Activated CD4-positive, alpha-beta memory T cell treated with anti-CD3 and anti-CD28 coated beads, Interleukin-2, amount 10 ng/mL, durations not matched to agents 7 days and 5 days (primary cell): Measurements from ENCODE around the gene C6orf15. TPM values are rescaled to one million over a fixed set of nuclear protein-coding genes. Genes with fewer than 3 reads are reported as not detected.

Experiments
- CTCF ChIA-PET: fragments of 350-600 bp; sonication (Branson Sonifier 250); formaldehyde crosslinking; loops from one replicate; lab custom pipeline; 2021; ENCODE audit warnings: antibody characterized with exemption, inconsistent platforms; lab: Charles Lee
- POLR2A ChIA-PET: fragments of 350-600 bp; sonication (Branson Sonifier 250); formaldehyde crosslinking; loops from one replicate; lab custom pipeline; 2021; ENCODE audit warnings: antibody characterized with exemption; lab: Charles Lee
- DNase-seq: peaks from one replicate; pipeline ENCODE4 v3.0.0-alpha.2; 2020
- H3K27ac Mint-ChIP-seq: one replicate; pipeline ENCODE4 v1.8.0; 2021; ENCODE audit warnings: mild to moderate bottlenecking, mixed read lengths
- H3K27me3 Mint-ChIP-seq: one replicate; pipeline ENCODE4 v1.8.0; 2021; ENCODE audit warnings: mixed read lengths
- H3K36me3 Mint-ChIP-seq: one replicate; pipeline ENCODE4 v1.8.0; 2021; ENCODE audit warnings: low read depth, mixed read lengths
- H3K4me1 Mint-ChIP-seq: one replicate; pipeline ENCODE4 v1.8.0; 2021; ENCODE audit warnings: mixed read lengths
- H3K4me3 Mint-ChIP-seq: one replicate; pipeline ENCODE4 v1.8.0; 2021; ENCODE audit warnings: mild to moderate bottlenecking, mixed read lengths
- H3K9me3 Mint-ChIP-seq: one replicate; pipeline ENCODE4 v1.8.0; 2021; ENCODE audit warnings: mixed read lengths
- total RNA-seq, 2 experiments: library from RNA; stranded (reverse); gene quantifications; one replicate each; pipeline ENCODE4 v1.2.3, GENCODE V29; 2021

The C6orf15 gene
- total RNA-seq, 2 experiments from 2014 or later = not detected

- H3K9me3 Mint-ChIP-seq = no peaks in the 10 kb centered on the region
- DNase-seq = no peak
- no peaks in the 10 kb centered on the region for H3K27me3 Mint-ChIP-seq
- no peak overlapping the region for H3K4me3 Mint-ChIP-seq
- CTCF ChIA-PET = no interaction called here
- no peak overlapping the region for H3K27ac Mint-ChIP-seq
- peaks cover 9% of the 10 kb centered on the region for H3K36me3 Mint-ChIP-seq
- POLR2A ChIA-PET = interaction anchor here (0.5 to 1.2 kb wide), 4 partner anchors 14 to 54 kb away, joined by 3 to 4 read pairs (median 3); partner anchors contain the start of gene TCF19
- peaks cover 5% of the 10 kb centered on the region for H3K4me1 Mint-ChIP-seq
Measured at GRCh38 chr6:31144970-31145340, 32.6 kb upstream of the C6orf15 start.

- no peak overlapping the region for H3K4me3 Mint-ChIP-seq
- H3K4me1 Mint-ChIP-seq = peaks cover 5% of the 10 kb centered on the region
- POLR2A ChIA-PET = interaction anchor here (0.5 to 1.2 kb wide), 4 partner anchors 14 to 55 kb away, joined by 3 to 4 read pairs (median 3); partner anchors contain the start of gene TCF19
- DNase-seq = no peak
- no peaks in the 10 kb centered on the region for H3K27me3 Mint-ChIP-seq
- no peaks in the 10 kb centered on the region for H3K9me3 Mint-ChIP-seq
- CTCF ChIA-PET = no interaction called here
- peaks cover 6% of the 10 kb centered on the region for H3K36me3 Mint-ChIP-seq
- H3K27ac Mint-ChIP-seq = no peak overlapping the region
Measured at GRCh38 chr6:31144296-31144969, 32.1 kb upstream of the C6orf15 start.

- DNase-seq = no peak
- peaks cover 3% of the 10 kb centered on the region for H3K4me1 Mint-ChIP-seq
- H3K27me3 Mint-ChIP-seq = no peaks in the 10 kb centered on the region
- no peak overlapping the region for H3K4me3 Mint-ChIP-seq
- peaks cover 6% of the 10 kb centered on the region for H3K36me3 Mint-ChIP-seq
- POLR2A ChIA-PET = interaction anchor here (0.5 to 1.2 kb wide), 2 partner anchors 16 to 24 kb away, joined by 3 to 4 read pairs; no protein-coding TSS in a partner anchor
- CTCF ChIA-PET = no interaction called here
- no peak overlapping the region for H3K27ac Mint-ChIP-seq
- no peaks in the 10 kb centered on the region for H3K9me3 Mint-ChIP-seq
Measured at GRCh38 chr6:31143148-31143547, 30.8 kb upstream of the C6orf15 start.

- H3K27ac Mint-ChIP-seq = no peak overlapping the region
- H3K36me3 Mint-ChIP-seq = peaks cover 6% of the 10 kb centered on the region
- no peaks in the 10 kb centered on the region for H3K9me3 Mint-ChIP-seq
- DNase-seq = no peak
- no peak overlapping the region for H3K4me3 Mint-ChIP-seq
- ChIA-PET CTCF (no interaction called here), POLR2A (interaction anchor here (1.2 kb wide), 1 partner anchor 17 kb away, joined by 3 read pairs; no protein-coding TSS in a partner anchor)
- no peaks in the 10 kb centered on the region for H3K27me3 Mint-ChIP-seq
- peaks cover 6% of the 10 kb centered on the region for H3K4me1 Mint-ChIP-seq
Measured at GRCh38 chr6:31142361-31142761, 30.0 kb upstream of the C6orf15 start.

GRCh38 chr6:31140643-31141042 is 28.3 kb upstream of the C6orf15 start:
- H3K4me3 Mint-ChIP-seq = no peak overlapping the region
- ChIA-PET POLR2A (no interaction called here), CTCF (interaction anchor here (1.2 kb wide), 1 partner anchor 52 kb away, joined by 3 read pairs; no protein-coding TSS in a partner anchor)

GRCh38 chr6:31139599-31139998 is 27.2 kb upstream of the C6orf15 start:
- CTCF ChIA-PET = interaction anchor here (0.7 to 2.7 kb wide), 5 partner anchors 53 to 230 kb away, joined by 3 to 13 read pairs (median 3); no protein-coding TSS in a partner anchor
- DNase-seq = no peak
- Mint-ChIP-seq H3K4me1 (peaks cover 8% of the 10 kb centered on the region), H3K36me3 (peaks cover 3% of the 10 kb centered on the region), H3K27ac (no peak overlapping the region), H3K4me3 (no peak overlapping the region), H3K9me3 (no peaks in the 10 kb centered on the region), H3K27me3 (no peaks in the 10 kb centered on the region)
- POLR2A ChIA-PET = interaction anchor here (2.7 kb wide), 1 partner anchor 58 kb away, joined by 12 read pairs; no protein-coding TSS in a partner anchor

More at GRCh38 chr6:31140643-31141042, 28.3 kb upstream of the C6orf15 start:
- H3K9me3 Mint-ChIP-seq = no peaks in the 10 kb centered on the region
- H3K36me3 Mint-ChIP-seq = peaks cover 4% of the 10 kb centered on the region
- no peaks in the 10 kb centered on the region for H3K27me3 Mint-ChIP-seq
- peaks cover 8% of the 10 kb centered on the region for H3K4me1 Mint-ChIP-seq
- H3K27ac Mint-ChIP-seq = no peak overlapping the region
- no peak for DNase-seq

- Mint-ChIP-seq H3K27me3 (no peaks in the 10 kb centered on the region), H3K4me1 (peaks cover 8% of the 10 kb centered on the region), H3K36me3 (no peaks in the 10 kb centered on the region), H3K27ac (no peak within 1 kb of the TSS), H3K9me3 (no peaks in the 10 kb centered on the region), H3K4me3 (no peak within 1 kb of the TSS)
- ChIA-PET CTCF (interaction anchor here (0.7 to 2.7 kb wide), 6 partner anchors 53 to 231 kb away, joined by 3 to 29 read pairs (median 7); no protein-coding TSS in a partner anchor), POLR2A (interaction anchor here (2.7 kb wide), 1 partner anchor 58 kb away, joined by 12 read pairs; no protein-coding TSS in a partner anchor)
- DNase-seq = no peak
Measured at GRCh38 chr6:31138982-31139381, 26.6 kb upstream of the C6orf15 start, which contains the start of gene PSORS1C2. Gene PSORS1C2, minus strand, starts transcription at chr6:31139066. Its CDS starts 40 bp downstream, at chr6:31139026.

- POLR2A ChIA-PET = no interaction called here
- Mint-ChIP-seq H3K27ac (no peak overlapping the region), H3K36me3 (no peaks in the 10 kb centered on the region), H3K9me3 (no peaks in the 10 kb centered on the region), H3K4me3 (no peak overlapping the region), H3K4me1 (peaks cover 8% of the 10 kb centered on the region), H3K27me3 (no peaks in the 10 kb centered on the region)
- no peak for DNase-seq
- CTCF ChIA-PET = interaction anchor here (1.0 to 2.6 kb wide), 4 partner anchors 9 to 231 kb away, joined by 3 to 21 read pairs (median 9); no protein-coding TSS in a partner anchor
Measured at GRCh38 chr6:31135710-31136109, 23.3 kb upstream of the C6orf15 start.

- ChIA-PET CTCF (interaction anchor here (0.7 to 1.3 kb wide), 2 partner anchors 30 to 233 kb away, joined by 3 to 8 read pairs; no protein-coding TSS in a partner anchor), POLR2A (no interaction called here)
- H3K4me3 Mint-ChIP-seq = no peak overlapping the region
- H3K27ac Mint-ChIP-seq = no peak overlapping the region
- H3K9me3 Mint-ChIP-seq = no peaks in the 10 kb centered on the region
- peaks cover 6% of the 10 kb centered on the region for H3K4me1 Mint-ChIP-seq
- H3K36me3 Mint-ChIP-seq = no peaks in the 10 kb centered on the region
- peaks cover 15% of the 10 kb centered on the region for H3K27me3 Mint-ChIP-seq
- DNase-seq = no peak
Measured at GRCh38 chr6:31132806-31133205, 20.4 kb upstream of the C6orf15 start.

- CTCF ChIA-PET = interaction anchor here (0.9 to 5.5 kb wide), 5 partner anchors 15 to 245 kb away, joined by 3 to 30 read pairs (median 5); partner anchors contain the start of gene PSORS1C1
Measured at GRCh38 chr6:31131595-31131994, 19.2 kb upstream of the C6orf15 start.

GRCh38 chr6:31130751-31131150 is 18.4 kb upstream of the C6orf15 start:
- POLR2A ChIA-PET = no interaction called here
- no peak overlapping the region for H3K27ac Mint-ChIP-seq
- H3K4me3 Mint-ChIP-seq = no peak overlapping the region

More at GRCh38 chr6:31131595-31131994, 19.2 kb upstream of the C6orf15 start:
- Mint-ChIP-seq H3K4me1 (peaks cover 2% of the 10 kb centered on the region), H3K27ac (no peak overlapping the region), H3K27me3 (peaks cover 16% of the 10 kb centered on the region), H3K36me3 (no peaks in the 10 kb centered on the region), H3K9me3 (no peaks in the 10 kb centered on the region), H3K4me3 (no peak overlapping the region)
- POLR2A ChIA-PET = no interaction called here
- no peak for DNase-seq

GRCh38 chr6:31129130-31129529 is 16.8 kb upstream of the C6orf15 start:
- H3K4me3 Mint-ChIP-seq = no peak overlapping the region
- POLR2A ChIA-PET = interaction anchor here (1.3 kb wide), 1 partner anchor 68 kb away, joined by 4 read pairs; no protein-coding TSS in a partner anchor
- H3K9me3 Mint-ChIP-seq = no peaks in the 10 kb centered on the region
- no peaks in the 10 kb centered on the region for H3K36me3 Mint-ChIP-seq
- no peaks in the 10 kb centered on the region for H3K4me1 Mint-ChIP-seq
- H3K27ac Mint-ChIP-seq = no peak overlapping the region
- DNase-seq = no peak
- CTCF ChIA-PET = interaction anchor here (0.6 to 5.5 kb wide), 12 partner anchors 8 to 237 kb away, joined by 3 to 30 read pairs (median 4); partner anchors contain the start of gene PSORS1C1
- peaks cover 16% of the 10 kb centered on the region for H3K27me3 Mint-ChIP-seq

More at GRCh38 chr6:31130751-31131150, 18.4 kb upstream of the C6orf15 start:
- Mint-ChIP-seq H3K9me3 (no peaks in the 10 kb centered on the region), H3K27me3 (peaks cover 16% of the 10 kb centered on the region), H3K36me3 (no peaks in the 10 kb centered on the region), H3K4me1 (peaks cover under 1% of the 10 kb centered on the region)
- DNase-seq = no peak
- CTCF ChIA-PET = interaction anchor here (0.7 to 5.5 kb wide), 6 partner anchors 14 to 375 kb away, joined by 3 to 30 read pairs (median 4); partner anchors contain the start of gene PSORS1C1
